DOHH2 (cell line): ENCODE measurements around the gene LECT2.

Source experiments
- H3F3A ChIP-seq: fragments of 200-600 bp; sonication (generic), shearing (Covaris generic); 2 replicates; pipeline ENCODE4 v1.6.0; 2016; ENCODE audit warnings: antibody characterized with exemption, mild to moderate bottlenecking; ENCODE audit not compliant: control insufficient read depth, insufficient read depth
- H3K27ac ChIP-seq: fragments of 200-600 bp; sonication (generic); 2 replicates; pipeline ENCODE4 v1.5.1; 2014; ENCODE audit warnings: low read depth, mild to moderate bottlenecking, low read length, moderate library complexity
- H3K27me3 ChIP-seq: fragments of 200-600 bp; sonication (generic); 2 replicates; pipeline ENCODE4 v1.6.1; 2014; ENCODE audit warnings: mild to moderate bottlenecking, low read length, mixed read lengths; ENCODE audit not compliant: control insufficient read depth
- H3K36me3 ChIP-seq: fragments of 200-600 bp; sonication (generic); 2 replicates; pipeline ENCODE4 v1.6.1; 2014; ENCODE audit warnings: mild to moderate bottlenecking, low read length, moderate library complexity, mixed read lengths; ENCODE audit not compliant: control insufficient read depth
- H3K4me1 ChIP-seq: fragments of 200-600 bp; sonication (generic); 2 replicates; pipeline ENCODE4 v1.6.1; 2014; ENCODE audit warnings: mild to moderate bottlenecking, low read length, mixed read lengths; ENCODE audit not compliant: control insufficient read depth
- H3K4me2 ChIP-seq: fragments of 200-600 bp; sonication (generic); 2 replicates; pipeline ENCODE4 v1.6.0; 2014; ENCODE audit warnings: mild to moderate bottlenecking, low read length, moderate library complexity
- H3K4me3 ChIP-seq: fragments of 200-600 bp; sonication (generic); 2 replicates; pipeline ENCODE4 v1.5.1; 2014; ENCODE audit warnings: mild to moderate bottlenecking, low read length, mixed read lengths
- H3K79me2 ChIP-seq: fragments of 200-600 bp; sonication (generic); 2 replicates; pipeline ENCODE4 v1.6.1; 2014; ENCODE audit warnings: mild to moderate bottlenecking, low read length, mixed read lengths; ENCODE audit not compliant: control insufficient read depth
- H3K9me2 ChIP-seq: fragments of 200-600 bp; sonication (generic); replicated peaks from 2 replicates; pipeline ENCODE4 v1.6.1; 2014; ENCODE audit warnings: mild to moderate bottlenecking, low read length, mixed read lengths; ENCODE audit not compliant: control insufficient read depth
- H3K9me3 ChIP-seq: fragments of 200-600 bp; sonication (generic); 2 replicates; pipeline ENCODE4 v1.6.1; 2014; ENCODE audit warnings: antibody characterized with exemption, low read length, mixed read lengths; ENCODE audit not compliant: control insufficient read depth, insufficient read depth
- H4K20me1 ChIP-seq: fragments of 200-600 bp; sonication (generic); 2 replicates; pipeline ENCODE4 v1.6.0; 2014; ENCODE audit warnings: low read depth, mild to moderate bottlenecking, antibody characterized with exemption, low read length, moderate library complexity; ENCODE audit not compliant: control insufficient read depth, insufficient read depth
- EZH2phosphoT487 ChIP-seq: fragments of 200-600 bp; sonication (generic); IDR thresholded peaks from 2 replicates; pipeline ENCODE4 v1.6.1; 2017; ENCODE audit warnings: borderline replicate concordance, mild to moderate bottlenecking, antibody characterized with exemption, low read length, moderate library complexity, mixed read lengths
- TF ChIP-seq, protein P1 (sequence below): fragments of 200-600 bp; sonication (generic); IDR thresholded peaks from one replicate; pipeline ENCODE4 v1.5.1; 2014; ENCODE audit warnings: antibody characterized with exemption, mild to moderate bottlenecking, low read depth, low read length; ENCODE audit not compliant: poor library complexity, severe bottlenecking

The LECT2 gene

DNA sequence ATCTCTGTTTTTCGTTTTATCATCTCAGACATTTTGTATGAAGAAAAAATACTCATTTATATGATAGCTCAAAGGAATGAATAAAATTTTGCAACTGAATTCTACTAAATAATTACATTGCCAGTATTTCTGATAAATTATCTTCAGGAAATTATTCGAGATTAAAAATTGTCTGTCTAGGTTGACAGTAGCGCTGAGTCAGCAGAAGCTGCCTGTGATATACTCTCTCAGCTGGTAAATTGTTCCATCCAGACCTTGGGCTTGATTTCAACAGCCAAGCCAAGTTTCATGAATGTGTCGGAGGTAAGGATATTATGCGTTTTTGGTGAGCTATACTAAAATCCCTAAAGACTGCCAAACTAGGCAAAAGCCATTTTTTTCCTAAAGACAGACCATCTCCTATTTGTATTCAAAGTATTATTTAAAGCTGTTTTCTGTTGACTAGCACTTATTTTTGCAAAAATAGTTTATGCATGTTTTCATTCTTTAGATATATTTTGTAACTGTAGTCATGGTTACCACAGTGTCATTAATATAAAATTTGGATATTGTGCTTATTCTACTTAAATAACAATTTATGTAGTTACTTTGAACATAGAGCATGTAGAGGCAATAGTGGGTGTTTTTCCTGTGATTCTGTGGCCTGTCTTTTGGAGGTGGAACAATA lies 17.4 kb downstream of the LECT2 start:
- no peak overlapping the region for H3K4me3 ChIP-seq
- H3K4me2 ChIP-seq = no peak overlapping the region
- no peaks in the 10 kb centered on the region for H3K36me3 ChIP-seq
- TF ChIP-seq, protein P1, sequence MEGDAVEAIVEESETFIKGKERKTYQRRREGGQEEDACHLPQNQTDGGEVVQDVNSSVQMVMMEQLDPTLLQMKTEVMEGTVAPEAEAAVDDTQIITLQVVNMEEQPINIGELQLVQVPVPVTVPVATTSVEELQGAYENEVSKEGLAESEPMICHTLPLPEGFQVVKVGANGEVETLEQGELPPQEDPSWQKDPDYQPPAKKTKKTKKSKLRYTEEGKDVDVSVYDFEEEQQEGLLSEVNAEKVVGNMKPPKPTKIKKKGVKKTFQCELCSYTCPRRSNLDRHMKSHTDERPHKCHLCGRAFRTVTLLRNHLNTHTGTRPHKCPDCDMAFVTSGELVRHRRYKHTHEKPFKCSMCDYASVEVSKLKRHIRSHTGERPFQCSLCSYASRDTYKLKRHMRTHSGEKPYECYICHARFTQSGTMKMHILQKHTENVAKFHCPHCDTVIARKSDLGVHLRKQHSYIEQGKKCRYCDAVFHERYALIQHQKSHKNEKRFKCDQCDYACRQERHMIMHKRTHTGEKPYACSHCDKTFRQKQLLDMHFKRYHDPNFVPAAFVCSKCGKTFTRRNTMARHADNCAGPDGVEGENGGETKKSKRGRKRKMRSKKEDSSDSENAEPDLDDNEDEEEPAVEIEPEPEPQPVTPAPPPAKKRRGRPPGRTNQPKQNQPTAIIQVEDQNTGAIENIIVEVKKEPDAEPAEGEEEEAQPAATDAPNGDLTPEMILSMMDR = no peak
- TF ChIP-seq EZH2phosphoT487 = no peak
- H3K9me2 ChIP-seq = no peaks in the 10 kb centered on the region
- no peaks in the 10 kb centered on the region for H3F3A ChIP-seq
- no peaks in the 10 kb centered on the region for H3K9me3 ChIP-seq
- H3K27ac ChIP-seq = no peak overlapping the region
- H4K20me1 ChIP-seq = no peaks in the 10 kb centered on the region
- no peaks in the 10 kb centered on the region for H3K4me1 ChIP-seq
- H3K79me2 ChIP-seq = no peaks in the 10 kb centered on the region
- H3K27me3 ChIP-seq = peaks cover 9% of the 10 kb centered on the region; the same call in 1 of the 2 replicates

DNA sequence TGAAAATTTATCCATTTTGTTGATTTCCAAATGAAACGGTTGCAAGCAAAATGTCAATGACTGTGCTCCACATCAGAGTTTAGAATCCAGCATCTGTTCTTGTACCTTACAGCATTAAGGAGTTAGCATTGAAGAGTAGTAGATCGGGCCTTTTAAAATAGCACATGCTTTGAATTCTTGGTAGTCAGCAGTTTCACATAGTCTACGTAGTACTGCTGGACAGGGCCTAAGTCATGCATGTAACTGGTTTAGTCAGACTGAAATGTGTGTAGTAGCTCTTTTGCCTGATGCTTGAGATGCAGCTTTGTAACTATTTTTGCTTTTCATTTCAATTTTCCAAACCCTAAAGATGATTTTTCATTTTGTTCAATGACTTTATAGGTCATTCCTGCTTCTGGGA lies 19.8 kb downstream of the LECT2 start:
- peaks cover 2% of the 10 kb centered on the region; the same call in 1 of the 2 replicates for H3K27me3 ChIP-seq
- no peaks in the 10 kb centered on the region for H3K9me3 ChIP-seq
- H3K4me2 ChIP-seq = no peak overlapping the region
- H3K4me1 ChIP-seq = no peaks in the 10 kb centered on the region
- TF ChIP-seq, protein P1 = no peak
- no peak for TF ChIP-seq EZH2phosphoT487
- no peaks in the 10 kb centered on the region for H4K20me1 ChIP-seq
- H3K27ac ChIP-seq = no peak overlapping the region
- no peaks in the 10 kb centered on the region for H3K79me2 ChIP-seq
- no peaks in the 10 kb centered on the region for H3K9me2 ChIP-seq
- H3F3A ChIP-seq = no peaks in the 10 kb centered on the region
- H3K36me3 ChIP-seq = no peaks in the 10 kb centered on the region
- H3K4me3 ChIP-seq = no peak overlapping the region

DNA sequence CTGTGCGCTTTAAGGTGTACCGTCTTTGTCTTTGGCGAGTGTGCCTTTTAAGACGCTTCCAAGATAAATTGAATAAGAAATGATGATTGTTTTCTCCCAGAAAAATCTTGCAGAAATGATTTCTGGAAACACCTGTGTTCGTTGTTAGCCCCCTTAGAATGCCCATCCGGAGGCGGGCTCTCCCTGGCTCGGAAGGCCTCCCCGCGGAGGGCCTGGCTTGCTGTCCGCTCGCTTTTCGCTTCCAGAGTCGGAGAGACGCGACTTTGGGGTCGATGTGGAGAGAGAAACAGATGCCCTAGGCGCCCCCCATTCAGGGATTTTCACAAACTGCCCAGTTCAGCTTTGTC lies 23.9 kb downstream of the LECT2 start:
- no peak overlapping the region for H3K27ac ChIP-seq
- no peaks in the 10 kb centered on the region for H3K9me2 ChIP-seq
- peaks cover 5% of the 10 kb centered on the region; the same call in 1 of the 2 replicates for H3K27me3 ChIP-seq
- H3K36me3 ChIP-seq = no peaks in the 10 kb centered on the region
- H3K9me3 ChIP-seq = no peaks in the 10 kb centered on the region
- H3K79me2 ChIP-seq = no peaks in the 10 kb centered on the region
- TF ChIP-seq EZH2phosphoT487 = no peak
- TF ChIP-seq, protein P1 = no peak
- H3K4me1 ChIP-seq = no peaks in the 10 kb centered on the region
- H4K20me1 ChIP-seq = no peaks in the 10 kb centered on the region
- H3F3A ChIP-seq = no peaks in the 10 kb centered on the region
- no peak overlapping the region for H3K4me2 ChIP-seq
- H3K4me3 ChIP-seq = no peak overlapping the region
